H1 (cell line): Measurements from ENCODE around the gene RNF166. TPM values are rescaled to one million over a fixed set of nuclear protein-coding genes. Genes with fewer than 3 reads are reported as not detected.

Source experiments
- CTCF ChIA-PET: fragments of 300-600 bp; sonication (Branson Sonifier 250); formaldehyde crosslinking; loops from one replicate; lab custom pipeline; 2021; ENCODE audit not compliant: partially characterized antibody; lab: Charles Lee
- POLR2A ChIA-PET: fragments of 300-600 bp; sonication (Branson Sonifier 250); formaldehyde crosslinking; loops from one replicate; lab custom pipeline; 2021; ENCODE audit warnings: inconsistent platforms; ENCODE audit not compliant: partially characterized antibody; lab: Charles Lee
- DNase-seq, 2 experiments: peaks; one replicate each; pipeline versions ENCODE4 v3.0.0 to v3.0.0-alpha.2; 2010 to 2022; ENCODE audit warnings: low spot score in 2 of 2, low read depth in 1 of 2, mixed read lengths in 1 of 2
- FAIRE-seq: peaks from 2 replicates; lab custom pipeline; 2011; peaks lifted over from hg19 to GRCh38; lab: Jason Lieb, UNC
- H2AFZ ChIP-seq: 2 replicates; pipeline ENCODE4 v1.8.1; 2012; ENCODE audit warnings: low read length, inconsistent platforms
- H2AK5ac ChIP-seq: 2 replicates; pipeline ENCODE4 v1.6.1; 2013; ENCODE audit warnings: low read depth, low read length
- H2BK120ac ChIP-seq: replicated peaks from 2 replicates; pipeline ENCODE3; 2013; ENCODE audit warnings: low read depth, low read length, inconsistent platforms
- H2BK12ac ChIP-seq: 2 replicates; pipeline ENCODE4 v1.6.1; 2013; ENCODE audit warnings: low read depth, low read length
- H2BK15ac ChIP-seq: 2 replicates; pipeline ENCODE4 v1.6.1; 2013; ENCODE audit warnings: low read length
- H2BK20ac ChIP-seq: 2 replicates; pipeline ENCODE4 v1.6.1; 2013; ENCODE audit warnings: low read length
- H2BK5ac ChIP-seq: 2 replicates; pipeline ENCODE4 v1.6.1; 2013; ENCODE audit warnings: low read depth, low read length
- H3K14ac ChIP-seq: 2 replicates; pipeline ENCODE4 v1.6.1; 2013; ENCODE audit warnings: inconsistent platforms; ENCODE audit not compliant: insufficient read length
- H3K18ac ChIP-seq: 2 replicates; pipeline ENCODE4 v1.6.1; 2013; ENCODE audit warnings: low read length; ENCODE audit errors: extremely low read depth
- H3K23ac ChIP-seq: 2 replicates; pipeline ENCODE4 v1.6.1; 2013; ENCODE audit warnings: inconsistent platforms; ENCODE audit not compliant: insufficient read length
- H3K23me2 ChIP-seq: 2 replicates; pipeline ENCODE4 v1.6.1; 2013; ENCODE audit warnings: low read depth, low read length
- H3K27ac ChIP-seq: 2 replicates; pipeline ENCODE4 v1.6.1; 2011; ENCODE audit warnings: low read depth, low read length, inconsistent platforms
- H3K27me3 ChIP-seq, 4 experiments: replicated peaks in 1 of 4; 1 replicate in 1 of 4; 2 replicates in 3 of 4; pipeline versions ENCODE4 v1.6.1 to v1.8.1; 2011 to 2013; ENCODE audit warnings: low read length in 3 of 4, mild to moderate bottlenecking in 3 of 4, inconsistent platforms in 2 of 4, mixed read lengths in 2 of 4, moderate library complexity in 1 of 4; ENCODE audit not compliant: control insufficient read depth in 3 of 4, insufficient read depth in 3 of 4; ENCODE audit errors: extremely low read depth in 1 of 4
- H3K36me3 ChIP-seq, 4 experiments: 2 replicates each; pipeline versions ENCODE4 v1.6.1 to v1.8.1; 2011 to 2013; ENCODE audit warnings: mild to moderate bottlenecking in 4 of 4, low read length in 3 of 4, moderate library complexity in 2 of 4, control low read depth in 1 of 4, inconsistent platforms in 1 of 4; ENCODE audit not compliant: insufficient read depth in 4 of 4, control insufficient read depth in 2 of 4
- H3K4ac ChIP-seq: replicated peaks from 2 replicates; pipeline ENCODE3; 2013; ENCODE audit warnings: low read length, low read depth, mixed read lengths, inconsistent platforms; ENCODE audit not compliant: insufficient read length
- H3K4me1 ChIP-seq, 4 experiments: replicated peaks in 1 of 4; 1 replicate in 1 of 4; 2 replicates in 3 of 4; pipeline versions ENCODE4 v1.6.1 to v1.8.1; 2011 to 2013; ENCODE audit warnings: low read length in 3 of 4, inconsistent platforms in 2 of 4, mixed read lengths in 1 of 4; ENCODE audit not compliant: insufficient read depth in 4 of 4, control insufficient read depth in 3 of 4
- H3K4me2 ChIP-seq, 2 experiments: 2 replicates each; pipeline versions ENCODE4 v1.6.1 to v1.8.1; 2011 to 2013; ENCODE audit warnings: low read depth in 2 of 2, low read length in 2 of 2, control low read depth in 1 of 2, inconsistent platforms in 1 of 2, mild to moderate bottlenecking in 1 of 2; ENCODE audit not compliant: insufficient read depth in 1 of 2
- H3K4me3 ChIP-seq, 4 experiments: fragments of 200-600, 300-600 bp in 1 of 4; sonication (generic), shearing (Covaris generic), sonication (Bioruptor Twin) in 1 of 4; 2 replicates each; pipeline versions ENCODE4 v1.5.1 to v1.8.1; 2011 to 2016; ENCODE audit warnings: low read length in 4 of 4, low read depth in 3 of 4, control low read depth in 2 of 4, inconsistent platforms in 2 of 4, mild to moderate bottlenecking in 2 of 4, mixed read lengths in 1 of 4, moderate library complexity in 1 of 4; ENCODE audit not compliant: insufficient read depth in 2 of 4; ENCODE audit errors: extremely low read depth in 1 of 4
- H3K56ac ChIP-seq: replicated peaks from 2 replicates; pipeline ENCODE3; 2013; ENCODE audit warnings: low read depth, mild to moderate bottlenecking, mixed read lengths, low read length, inconsistent platforms; ENCODE audit not compliant: insufficient read length
- H3K79me1 ChIP-seq: 2 replicates; pipeline ENCODE4 v1.6.1; 2013; ENCODE audit warnings: low read depth, low read length, control low read depth
- H3K79me2 ChIP-seq, 2 experiments: 2 replicates each; pipeline versions ENCODE4 v1.6.1 to v1.8.1; 2012 to 2013; ENCODE audit warnings: low read length in 2 of 2, mild to moderate bottlenecking in 2 of 2, inconsistent platforms in 1 of 2; ENCODE audit not compliant: insufficient read depth in 2 of 2, control insufficient read depth in 1 of 2
- H3K9ac ChIP-seq, 4 experiments: replicated peaks in 1 of 4; 1 replicate in 1 of 4; 2 replicates in 3 of 4; pipeline versions ENCODE4 v1.6.1 to v1.8.1; 2011 to 2013; ENCODE audit warnings: low read depth in 3 of 4, low read length in 3 of 4, control low read depth in 2 of 4, mild to moderate bottlenecking in 2 of 4, moderate library complexity in 2 of 4, inconsistent platforms in 1 of 4; ENCODE audit errors: extremely low read depth in 1 of 4
- H3K9me3 ChIP-seq, 2 experiments: 2 replicates each; pipeline versions ENCODE4 v1.6.1 to v1.8.1; 2012 to 2013; ENCODE audit warnings: mild to moderate bottlenecking in 2 of 2, moderate library complexity in 2 of 2, control low read depth in 1 of 2, inconsistent platforms in 1 of 2, low read depth in 1 of 2, low read length in 1 of 2, mixed read lengths in 1 of 2; ENCODE audit not compliant: insufficient read depth in 2 of 2
- H4K20me1 ChIP-seq, 2 experiments: replicated peaks in 1 of 2; 2 replicates each; pipeline versions ENCODE3 to v1.8.1; 2011 to 2013; ENCODE audit warnings: inconsistent platforms in 2 of 2, low read length in 2 of 2, mild to moderate bottlenecking in 1 of 2; ENCODE audit not compliant: insufficient read depth in 2 of 2, control insufficient read depth in 1 of 2
- H4K5ac ChIP-seq: 2 replicates; pipeline ENCODE4 v1.6.1; 2013; ENCODE audit warnings: low read length, low read depth, mixed read lengths, inconsistent platforms; ENCODE audit not compliant: insufficient read length
- H4K8ac ChIP-seq: 2 replicates; pipeline ENCODE4 v1.8.0; 2013; ENCODE audit warnings: mild to moderate bottlenecking, moderate library complexity, low read length, inconsistent platforms; ENCODE audit not compliant: insufficient read depth; ENCODE audit errors: extremely low read depth
- H4K91ac ChIP-seq: replicated peaks from 2 replicates; pipeline ENCODE3; 2013; ENCODE audit warnings: low read length, mixed read lengths, inconsistent platforms; ENCODE audit not compliant: insufficient read length
- HDAC6 ChIP-seq: IDR thresholded peaks from one replicate; pipeline ENCODE4 v1.7.1; 2012; ENCODE audit warnings: low read depth, mild to moderate bottlenecking, inconsistent platforms, low read length, moderate library complexity
- SP2 ChIP-seq: IDR thresholded peaks from 2 replicates; pipeline ENCODE4 v1.6.1; 2012; ENCODE audit warnings: mild to moderate bottlenecking, low read length, inconsistent platforms
- TBP ChIP-seq: IDR thresholded peaks from 2 replicates; pipeline ENCODE4 v1.6.1; 2011; ENCODE audit warnings: low read depth, low read length, improper control_type of control experiment
- WGBS, 2 experiments: shearing (Covaris generic) in 1 of 2; methylation state at CpG; one replicate each; pipeline versions ENCODE4 v1.1.6 to v1.1.7; 2013 to 2015; ENCODE audit warnings: low lambda C conversion rate in 2 of 2, mixed read lengths in 2 of 2, inconsistent platforms in 1 of 2, low coverage in 1 of 2, missing lambda C conversion rate in 1 of 2; ENCODE audit not compliant: insufficient replicate concordance in 2 of 2, insufficient coverage in 1 of 2, insufficient read length in 1 of 2; ENCODE audit errors: extremely low coverage in 1 of 2, missing lambda C conversion rate in 1 of 2; 5-methylcytosine and 5-hydroxymethylcytosine counted together
- polyA plus RNA-seq, 7 experiments: library from polyadenylated mRNA; depleted of rRNA in 3 of 7; stranded (reverse) in 5 of 7; unstranded in 2 of 7; fragments of >200 nt in 5 of 7; fragments of 200-250 nt in 2 of 7; gene quantifications; 1 replicate in 5 of 7; 2 replicates in 1 of 7; 4 replicates in 1 of 7; pipeline versions ENCODE4 v1.2.1 to v1.2.3, GENCODE V29; 2011 to 2013; ENCODE audit warnings: missing spikeins in 2 of 7, mixed read lengths in 2 of 7
- total RNA-seq: library from RNA; stranded (reverse); fragmentation: NEBNext Ultra II Directional; extraction: Animal tissue kit (Norgen Biotek cat#: 25700); gene quantifications from 2 replicates; pipeline ENCODE4 v1.2.1, GENCODE V29; 2021

The RNF166 gene
- total and polyA plus RNA-seq, 2 of the 8 experiments (the other 6 are each of a cell fraction or from before 2014, with no cell fraction given): 29.8 to 31.2 TPM

DNA sequence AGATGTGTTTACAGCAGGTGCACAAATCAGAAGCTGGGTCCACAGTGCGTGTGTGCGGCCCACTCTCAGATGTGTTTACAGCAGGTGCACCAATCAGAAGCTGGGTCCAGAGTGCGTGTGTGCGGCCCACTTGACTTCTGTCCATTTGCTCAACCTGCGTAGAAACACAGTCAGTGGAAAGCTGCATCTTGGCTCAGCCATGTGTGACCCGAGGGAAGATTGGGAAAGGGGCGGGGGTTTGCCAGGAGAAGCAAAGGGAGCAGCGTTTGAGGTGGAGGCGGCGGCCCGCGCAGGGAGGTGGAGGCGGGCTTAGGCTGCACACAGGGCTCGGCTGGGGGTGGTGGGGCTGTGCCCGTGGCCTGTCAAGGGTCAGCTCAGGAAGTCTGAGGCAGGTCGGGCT lies 4.3 kb upstream of the RNF166 start:
- H4K91ac ChIP-seq: no peak overlapping the region
- H2BK5ac ChIP-seq: no peak overlapping the region; the same call in 1 of the 2 replicates
- no peak overlapping the region for H3K14ac ChIP-seq
- no peak overlapping the region for H3K18ac ChIP-seq
- H4K8ac ChIP-seq: peak overlapping the region; percentile 59; the same call in 1 of the 2 replicates
- no peak overlapping the region for H3K4ac ChIP-seq
- peaks cover 11% of the 10 kb centered on the region for H3K79me1 ChIP-seq
- H2AK5ac ChIP-seq: no peak overlapping the region
- no peak overlapping the region for H3K4me3 ChIP-seq
- H2BK12ac ChIP-seq: no peak overlapping the region
- ChIA-PET CTCF (interaction anchor here (0.6 to 6.3 kb wide), 4 partner anchors 12 to 278 kb away, joined by 3 to 33 read pairs (median 3); no protein-coding TSS in a partner anchor), POLR2A (interaction anchor here (0.6 to 2.1 kb wide), 3 partner anchors 11 to 99 kb away, joined by 3 to 6 read pairs (median 3); no protein-coding TSS in a partner anchor)
- H3K27me3 ChIP-seq: no peaks in the 10 kb centered on the region
- no peak overlapping the region for H3K9ac ChIP-seq
- H3K27ac ChIP-seq: no peak overlapping the region
- H4K5ac ChIP-seq: no peak overlapping the region
- 96% methylated on average over 10 of the region's 16 CpGs; no CpG with 5 or more reads in 1 of the 2 experiments for WGBS, 2 experiments
- H3K9me3 ChIP-seq: no peaks in the 10 kb centered on the region
- H2BK20ac ChIP-seq: no peak overlapping the region
- H3K4me2 ChIP-seq: no peak overlapping the region
- peaks cover 0 to 17% (median 4%) of the 10 kb centered on the region in 4 experiments; a peak in 4 of 8 replicates for H3K36me3 ChIP-seq
- DNase-seq (no peak), FAIRE-seq (no peak)
- no peak overlapping the region for H2BK15ac ChIP-seq
- H2AFZ ChIP-seq: no peak overlapping the region
- TF ChIP-seq HDAC6 (no peak), TBP (no peak), SP2 (no peak)
- H3K79me2 ChIP-seq: peaks cover 0 to 22% of the 10 kb centered on the region in 2 experiments; a peak in 1 of 4 replicates
- peaks cover 4 to 9% of the 10 kb centered on the region in 2 experiments for H4K20me1 ChIP-seq
- H3K23ac ChIP-seq: no peak overlapping the region
- H2BK120ac ChIP-seq: no peak overlapping the region
- peaks cover 0 to 3% (median 0%) of the 10 kb centered on the region in 4 experiments; a peak in 3 of 7 replicates for H3K4me1 ChIP-seq
- H3K23me2 ChIP-seq: peaks cover 9% of the 10 kb centered on the region; the same call in 1 of the 2 replicates
- no peak overlapping the region for H3K56ac ChIP-seq
